ENCODE results near the gene TENT5A. TPM values are rescaled to one million over a fixed set of nuclear protein-coding genes. Genes with fewer than 3 reads are reported as not detected.

Gene TENT5A
- total RNA-seq, 2 donors from 2014 or later = 20.1 to 32.8 TPM

- no peaks in the 10 kb centered on the region for H3K36me3 ChIP-seq
- DNase-seq = no peak
- TF ChIP-seq CTCF (IDR thresholded peaks at IDR 0.05) = no peak
- H3K9me3 ChIP-seq = no peaks in the 10 kb centered on the region
- no peak overlapping the region for H3K9ac ChIP-seq (ENCODE audit: low read depth in 2 of 2, low read length in 2 of 2)
- intact Hi-C loops (cut with DNase I) = no loop called here
- no peaks in the 10 kb centered on the region for H3K27me3 ChIP-seq
- H3K4me3 ChIP-seq = no peak overlapping the region
- no peaks in the 10 kb centered on the region for H3K4me1 ChIP-seq
- H3K27ac ChIP-seq = no peak overlapping the region
These were observed 54.9 kb downstream of the TENT5A start for GRCh38 chr6:81697559-81697958.

GRCh38 chr6:81696524-81696923 is 56.0 kb downstream of the TENT5A start:
- H3K27ac ChIP-seq = no peak overlapping the region
- no peak overlapping the region for H3K4me3 ChIP-seq
- intact Hi-C loops (cut with DNase I) = no loop called here
- H3K9me3 ChIP-seq = no peaks in the 10 kb centered on the region
- DNase-seq = no peak
- H3K27me3 ChIP-seq = no peaks in the 10 kb centered on the region
- no peaks in the 10 kb centered on the region for H3K36me3 ChIP-seq
- no peak overlapping the region for H3K9ac ChIP-seq (ENCODE audit: low read depth in 2 of 2, low read length in 2 of 2)
- TF ChIP-seq CTCF (IDR thresholded peaks at IDR 0.05) = no peak
- no peaks in the 10 kb centered on the region for H3K4me1 ChIP-seq

Data from colonic mucosa (tissue), 4 donors.